NCI-H82 (cell line): ENCODE results near the gene ZFP64.

Source experiments
- DNase-seq: peaks from one replicate; lab custom pipeline; 2025; lab: John Stamatoyannopoulos, UW

ZFP64 gene

DNA sequence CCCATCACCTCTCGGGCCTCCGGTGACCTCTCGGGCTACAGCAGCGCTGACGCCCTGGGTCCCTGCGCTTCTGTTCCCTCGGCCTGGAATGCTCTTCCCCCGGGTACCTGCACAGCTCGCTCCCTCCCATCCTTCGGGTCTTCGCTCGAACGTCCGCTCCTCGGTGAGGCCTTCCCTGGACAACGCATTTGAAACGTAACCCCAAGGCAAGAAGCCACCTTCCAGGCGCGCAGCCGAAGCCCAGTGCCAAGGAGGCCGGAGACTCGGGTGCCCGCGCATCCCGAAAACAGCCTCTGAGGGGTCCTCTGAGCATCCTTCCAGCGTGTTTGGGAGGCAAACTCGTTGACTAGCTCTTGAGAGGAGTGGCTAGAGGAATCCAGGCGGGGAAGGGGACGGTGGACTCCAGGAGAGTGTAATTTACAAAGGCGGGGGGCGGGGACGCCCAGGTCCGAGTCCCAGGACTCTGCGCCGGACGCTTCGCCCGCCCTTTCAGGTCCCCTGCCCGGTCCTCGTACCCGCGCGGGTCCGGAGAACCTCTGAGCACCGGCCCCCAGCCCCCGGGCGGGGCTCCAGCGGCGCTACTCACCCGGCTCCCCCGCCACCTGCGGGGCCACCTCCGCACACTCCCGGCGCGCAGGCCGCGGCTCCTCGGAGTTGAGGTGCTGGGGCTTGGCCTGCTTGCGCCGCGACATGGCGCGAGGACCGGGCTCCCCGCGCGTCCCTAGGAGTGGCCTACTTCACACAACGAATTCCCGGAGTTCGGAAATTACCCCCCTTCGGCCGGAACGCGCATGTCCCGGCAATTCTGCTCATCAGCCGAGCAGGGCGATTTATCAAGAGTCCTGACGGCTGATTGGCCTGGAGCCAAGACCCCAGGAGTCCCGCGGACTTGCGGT lies 86.8 kb downstream of the ZFP64 start:
- peak; percentile 77 for DNase-seq

DNA sequence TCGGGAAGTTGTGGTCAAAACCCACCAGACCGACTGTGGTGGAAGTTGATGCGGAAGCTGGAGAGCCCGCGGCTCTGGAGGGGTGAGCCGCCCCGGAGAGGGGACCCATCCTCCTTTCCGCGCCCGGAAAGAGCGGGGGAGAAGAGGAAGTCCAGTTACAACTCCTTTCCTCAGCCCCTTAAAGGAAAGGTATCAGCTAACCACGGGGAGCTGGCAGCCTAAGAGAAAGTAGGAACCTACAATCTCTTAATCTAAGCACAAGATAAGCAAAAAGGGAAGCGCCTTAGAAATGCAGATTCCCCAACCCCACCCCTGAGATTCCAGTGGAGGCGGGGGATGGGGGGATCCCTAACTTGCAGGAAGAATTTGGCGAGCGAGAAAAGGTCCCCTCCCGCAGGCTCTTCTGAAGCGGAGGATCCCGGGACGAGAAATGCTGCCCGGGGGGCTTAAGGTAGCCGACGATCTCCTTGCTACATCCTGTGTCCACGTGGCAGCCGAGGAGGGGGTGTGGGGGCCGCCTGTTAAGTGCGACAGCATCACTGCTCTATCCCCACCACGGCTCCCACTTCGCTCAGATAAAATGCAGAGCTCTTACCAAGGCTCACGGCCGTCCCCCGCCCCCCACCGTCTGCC lies 87.5 kb downstream of the ZFP64 start:
- DNase-seq: peak; percentile 29

DNA sequence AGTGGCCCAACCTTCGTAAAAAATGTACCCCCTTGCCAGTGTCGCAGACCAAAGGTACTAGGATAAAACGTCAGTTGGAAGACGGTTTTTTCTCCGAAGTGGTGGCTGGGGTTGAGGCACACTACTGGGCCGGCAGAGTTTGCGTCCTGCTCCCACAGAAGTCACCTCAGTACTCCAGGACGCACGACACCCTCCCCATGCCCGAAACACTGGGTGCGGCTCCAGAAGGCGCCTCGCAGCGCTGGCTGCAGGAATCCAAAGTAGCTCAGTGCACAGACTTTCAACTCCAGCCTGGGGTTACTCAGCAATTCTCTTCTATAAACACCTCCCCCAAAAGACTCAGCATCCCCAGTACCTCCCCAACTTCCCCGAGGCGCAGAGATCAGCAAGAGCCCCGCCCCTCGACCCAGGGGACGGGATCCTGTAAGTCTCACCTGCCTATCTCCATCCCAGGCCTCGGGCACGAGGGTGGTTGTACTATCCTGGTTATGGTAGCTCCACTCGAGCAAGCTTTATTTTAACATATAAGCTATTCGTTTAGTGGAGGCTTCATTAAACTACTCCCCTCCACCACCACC lies 88.2 kb downstream of the ZFP64 start:
- no peak for DNase-seq

DNA sequence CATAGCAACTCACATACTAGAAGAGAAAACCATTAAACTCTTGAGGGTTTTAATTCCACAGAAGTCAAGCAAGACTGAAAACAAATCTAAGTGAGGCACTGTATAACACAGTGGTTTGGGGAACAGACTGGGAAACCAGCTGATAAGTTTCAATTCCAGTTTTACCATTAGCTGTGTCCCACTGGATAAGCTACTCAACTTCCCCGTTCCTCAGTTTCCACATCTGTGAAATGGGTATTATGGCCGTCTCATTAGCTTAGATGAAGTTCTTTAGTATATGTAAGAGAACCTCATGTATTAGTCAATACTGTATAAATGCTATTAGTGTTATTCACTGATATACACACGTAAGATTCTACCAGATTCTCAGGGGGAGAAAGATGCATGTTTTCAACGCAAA lies 89.0 kb downstream of the ZFP64 start:
- no peak for DNase-seq

DNA sequence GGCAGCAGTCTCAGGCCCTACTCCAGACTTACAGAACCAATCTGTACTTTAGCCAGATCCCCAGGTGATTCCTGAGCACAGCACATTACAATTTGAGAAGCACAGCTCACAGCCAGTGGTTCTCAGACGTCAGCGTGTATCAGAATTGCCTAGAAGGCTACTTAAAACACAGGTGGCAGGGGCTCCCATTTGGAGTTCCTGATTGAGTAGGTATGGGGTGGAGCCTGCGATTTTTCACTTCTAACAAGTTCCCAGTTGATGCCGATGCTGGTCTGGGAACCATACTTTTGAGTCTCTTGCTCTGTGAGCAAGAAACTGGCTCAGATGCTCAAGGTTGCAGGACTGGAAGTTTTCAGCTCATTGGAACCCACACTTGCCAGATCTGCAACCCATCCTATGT lies 89.5 kb downstream of the ZFP64 start:
- no peak for DNase-seq
